ENCODE results near the gene BLOC1S1. TPM values are rescaled to one million over a fixed set of nuclear protein-coding genes. Genes with fewer than 3 reads are reported as not detected.

Gene BLOC1S1
- total and polyA plus RNA-seq, 3 donors from 2014 or later = 108 to 145 (median 110) TPM

DNA sequence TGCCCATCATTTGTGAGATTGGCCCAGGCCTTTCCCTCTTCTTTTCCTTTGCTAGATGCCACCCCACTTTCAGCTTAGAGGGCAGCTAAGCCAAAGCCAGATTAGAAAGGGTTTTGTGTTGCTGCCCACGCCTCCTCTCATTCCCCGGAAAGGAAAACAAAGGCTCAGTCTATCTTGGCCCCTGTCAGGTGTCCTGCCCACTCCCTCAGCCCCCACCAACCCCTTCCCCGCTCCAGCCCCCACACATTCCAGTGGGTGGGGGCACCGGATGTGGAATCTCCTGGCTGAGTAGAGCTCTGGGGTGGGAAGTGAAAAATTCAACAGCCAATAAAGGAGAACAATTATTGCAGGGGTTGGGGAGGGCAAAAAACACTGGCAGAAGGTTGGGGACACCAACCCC is 2.2 kb downstream of the BLOC1S1 start:
- Histone ChIP-seq H3K27me3 (no peaks in the 10 kb centered on the region), H3K27ac (peak overlapping the region in 1 of 2 donors; percentile 68), H3K4me3 (no peak overlapping the region), H3K9me3 (no peaks in the 10 kb centered on the region), H3K4me1 (peaks cover 57% of the 10 kb centered on the region), H3K36me3 (ENCODE audit: low read depth, missing control alignments) (no peaks in the 10 kb centered on the region)
- intact Hi-C loops (cut with DNase I; ENCODE audit: low total_unique reads) = no loop called here
- DNase-seq = peak; percentile 69
- 22 to 27% methylated on average over 4 of the region's 4 CpGs for WGBS, 2 donors
- no peak for TF ChIP-seq POLR2A (IDR thresholded peaks at IDR 0.05)
- TF ChIP-seq, protein P1, sequence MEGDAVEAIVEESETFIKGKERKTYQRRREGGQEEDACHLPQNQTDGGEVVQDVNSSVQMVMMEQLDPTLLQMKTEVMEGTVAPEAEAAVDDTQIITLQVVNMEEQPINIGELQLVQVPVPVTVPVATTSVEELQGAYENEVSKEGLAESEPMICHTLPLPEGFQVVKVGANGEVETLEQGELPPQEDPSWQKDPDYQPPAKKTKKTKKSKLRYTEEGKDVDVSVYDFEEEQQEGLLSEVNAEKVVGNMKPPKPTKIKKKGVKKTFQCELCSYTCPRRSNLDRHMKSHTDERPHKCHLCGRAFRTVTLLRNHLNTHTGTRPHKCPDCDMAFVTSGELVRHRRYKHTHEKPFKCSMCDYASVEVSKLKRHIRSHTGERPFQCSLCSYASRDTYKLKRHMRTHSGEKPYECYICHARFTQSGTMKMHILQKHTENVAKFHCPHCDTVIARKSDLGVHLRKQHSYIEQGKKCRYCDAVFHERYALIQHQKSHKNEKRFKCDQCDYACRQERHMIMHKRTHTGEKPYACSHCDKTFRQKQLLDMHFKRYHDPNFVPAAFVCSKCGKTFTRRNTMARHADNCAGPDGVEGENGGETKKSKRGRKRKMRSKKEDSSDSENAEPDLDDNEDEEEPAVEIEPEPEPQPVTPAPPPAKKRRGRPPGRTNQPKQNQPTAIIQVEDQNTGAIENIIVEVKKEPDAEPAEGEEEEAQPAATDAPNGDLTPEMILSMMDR (IDR thresholded peaks at IDR 0.05) = no peak

DNA sequence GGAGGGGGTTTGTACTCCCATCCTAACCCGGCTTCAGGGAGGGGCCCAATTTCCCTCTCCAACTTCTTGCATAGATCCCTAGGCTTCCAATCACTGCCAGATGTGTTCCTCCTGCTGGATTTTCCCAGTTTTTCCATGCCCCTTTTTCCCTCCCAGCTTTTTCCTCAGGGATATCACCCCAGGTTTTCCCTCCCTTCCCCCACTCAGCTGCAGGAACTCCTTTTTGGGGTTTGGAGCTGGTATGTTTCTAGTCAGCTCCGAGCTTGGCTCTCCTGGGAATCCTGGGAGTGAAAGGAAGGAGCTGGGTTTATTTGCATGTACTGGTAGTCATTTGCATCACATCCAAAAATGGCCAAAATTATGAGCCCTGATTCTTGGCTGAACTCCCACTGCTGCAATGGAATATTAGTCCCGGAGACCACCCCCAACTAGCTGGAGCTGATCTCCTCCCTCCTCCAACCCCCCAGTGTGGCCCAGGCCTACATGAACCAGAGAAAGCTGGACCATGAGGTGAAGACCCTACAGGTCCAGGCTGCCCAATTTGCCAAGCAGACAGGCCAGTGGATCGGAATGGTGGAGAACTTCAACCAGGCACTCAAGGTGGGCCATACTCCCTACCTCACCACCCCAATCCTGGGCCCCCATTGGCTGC is 2.9 kb downstream of the BLOC1S1 start:
- Histone ChIP-seq H3K27ac (peak overlapping the region; percentile 12 to 68), H3K36me3 (ENCODE audit: low read depth, missing control alignments) (no peaks in the 10 kb centered on the region), H3K9me3 (no peaks in the 10 kb centered on the region), H3K4me1 (peaks cover 58% of the 10 kb centered on the region), H3K27me3 (no peaks in the 10 kb centered on the region), H3K4me3 (no peak overlapping the region)
- WGBS, 2 donors = 52 to 59% methylated on average over 4 of the region's 4 CpGs
- TF ChIP-seq, protein P1 (IDR thresholded peaks at IDR 0.05) = no peak
- TF ChIP-seq POLR2A (IDR thresholded peaks at IDR 0.05) = no peak
- DNase-seq = no peak
- intact Hi-C loops (cut with DNase I; ENCODE audit: low total_unique reads) = no loop called here

DNA sequence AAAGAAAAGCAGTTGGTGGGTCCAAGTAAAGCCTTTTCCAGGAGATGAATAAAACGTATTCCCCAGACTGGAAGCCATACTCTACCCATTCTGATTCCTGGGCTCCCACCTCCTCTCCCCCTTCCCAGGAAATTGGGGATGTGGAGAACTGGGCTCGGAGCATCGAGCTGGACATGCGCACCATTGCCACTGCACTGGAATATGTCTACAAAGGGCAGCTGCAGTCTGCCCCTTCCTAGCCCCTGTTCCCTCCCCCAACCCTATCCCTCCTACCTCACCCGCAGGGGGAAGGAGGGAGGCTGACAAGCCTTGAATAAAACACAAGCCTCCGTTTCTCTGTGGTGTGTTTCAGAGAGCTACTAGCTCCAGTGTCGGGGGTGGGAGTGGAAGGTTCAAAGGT is 3.5 kb downstream of the BLOC1S1 start:
- H3K36me3 ChIP-seq (ENCODE audit: low read depth, missing control alignments) = no peaks in the 10 kb centered on the region
- H3K4me3 ChIP-seq = no peak overlapping the region
- H3K4me1 ChIP-seq = peaks cover 64% of the 10 kb centered on the region
- no peaks in the 10 kb centered on the region for H3K9me3 ChIP-seq
- H3K27me3 ChIP-seq = no peaks in the 10 kb centered on the region
- no peak for DNase-seq
- no peak for TF ChIP-seq POLR2A (IDR thresholded peaks at IDR 0.05)
- TF ChIP-seq, protein P1 (IDR thresholded peaks at IDR 0.05) = no peak
- 74 to 80% methylated on average over 7 of the region's 7 CpGs for WGBS, 2 donors
- intact Hi-C loops (cut with DNase I; ENCODE audit: low total_unique reads) = no loop called here
- peak overlapping the region; percentile 12 to 22 for H3K27ac ChIP-seq

DNA sequence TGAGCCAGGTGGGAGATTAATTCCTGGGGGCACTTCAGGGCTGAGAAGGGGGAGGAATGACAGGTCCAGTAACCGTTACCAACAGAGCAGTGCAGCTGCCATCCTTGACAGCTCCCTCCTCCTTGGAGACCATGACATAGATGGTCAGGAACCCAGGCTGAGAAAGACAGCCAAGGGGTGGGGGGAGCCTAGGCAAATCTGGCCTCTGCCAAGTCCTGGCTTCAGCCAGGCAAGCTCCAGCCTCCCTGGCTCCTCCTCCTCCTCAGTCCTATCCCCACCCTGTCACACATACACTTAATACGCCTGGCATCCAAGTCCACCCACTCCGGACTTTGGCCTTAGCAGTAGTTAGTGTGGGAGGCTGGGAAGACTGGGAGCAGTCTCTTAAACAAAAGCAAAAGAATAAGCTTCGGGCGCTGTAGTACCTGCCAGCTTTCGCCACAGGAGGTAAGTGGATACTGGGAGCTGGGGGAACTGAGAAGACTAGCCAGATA is 4.3 kb downstream of the BLOC1S1 start, which contains the start of gene RDH5:
RDH5 (plus strand) TSS at position 323 of the 494 bp plus-strand sequence. CDS start 792 bp downstream, outside the sequence.
- DNase-seq = peak; percentile 68
- TF ChIP-seq, protein P1 (IDR thresholded peaks at IDR 0.05) = no peak
- TF ChIP-seq POLR2A (IDR thresholded peaks at IDR 0.05) = no peak
- Histone ChIP-seq H3K4me3 (no peak within 1 kb of the TSS), H3K27ac (peak within 1 kb of the TSS; percentile 12 to 22), H3K4me1 (peaks cover 62% of the 10 kb centered on the region), H3K36me3 (ENCODE audit: low read depth, missing control alignments) (no peaks in the 10 kb centered on the region), H3K27me3 (no peaks in the 10 kb centered on the region), H3K9me3 (no peaks in the 10 kb centered on the region)
- WGBS, 2 donors = 35 to 41% methylated on average over 4 to 6 of the region's 6 CpGs
- intact Hi-C loops (cut with DNase I; ENCODE audit: low total_unique reads) = no loop called here
